ENCODE results near the gene DNAJC18.

Gene DNAJC18

GRCh38 chr5:139386050-139386438 is 53.3 kb downstream of the DNAJC18 start:
- no peak for DNase-seq

- peak; percentile 63 for DNase-seq
Observed at GRCh38 chr5:139385061-139386049, 54.0 kb downstream of the DNAJC18 start.

GRCh38 chr5:139384591-139385051 is 54.7 kb downstream of the DNAJC18 start:
- DNase-seq = peak; percentile 53

GRCh38 chr5:139383993-139384590 is 55.2 kb downstream of the DNAJC18 start:
- DNase-seq = peak; percentile 39

GRCh38 chr5:139383275-139383992 is 55.9 kb downstream of the DNAJC18 start, which contains the start of gene SLC23A1:
Gene SLC23A1, minus strand, starts transcription at chr5:139383297. Its CDS starts 44 bp downstream, at chr5:139383253.
- DNase-seq = peak; percentile 58

- DNase-seq = peak; percentile 44
Observed at GRCh38 chr5:139382807-139383206, 56.5 kb downstream of the DNAJC18 start.

- DNase-seq = peak; percentile 53
Observed at GRCh38 chr5:139381837-139382761, 57.2 kb downstream of the DNAJC18 start.

GRCh38 chr5:139379626-139380449 is 59.5 kb downstream of the DNAJC18 start:
- peak; percentile 46 for DNase-seq

GRCh38 chr5:139378941-139379361 is 60.4 kb downstream of the DNAJC18 start:
- DNase-seq = peak; percentile 57

GRCh38 chr5:139378101-139378825 is 61.1 kb downstream of the DNAJC18 start:
- peak; percentile 56 for DNase-seq

GRCh38 chr5:139377226-139377625 is 62.1 kb downstream of the DNAJC18 start:
- DNase-seq = peak; percentile 42

- peak; percentile 14 for DNase-seq
Observed at GRCh38 chr5:139376364-139376763, 63.0 kb downstream of the DNAJC18 start.

GRCh38 chr5:139374909-139375308 is 64.4 kb downstream of the DNAJC18 start:
- DNase-seq = no peak

GRCh38 chr5:139371482-139372435 is 67.6 kb downstream of the DNAJC18 start:
- DNase-seq = peak; percentile 13

- DNase-seq = no peak
Observed at GRCh38 chr5:139369181-139369580, 70.1 kb downstream of the DNAJC18 start.

GRCh38 chr5:139368613-139369012 is 70.7 kb downstream of the DNAJC18 start:
- DNase-seq = no peak

GRCh38 chr5:139364466-139364865 is 74.9 kb downstream of the DNAJC18 start:
- no peak for DNase-seq

- no peak for DNase-seq
Observed at GRCh38 chr5:139363937-139364336, 75.4 kb downstream of the DNAJC18 start.

GRCh38 chr5:139361835-139362429 is 77.4 kb downstream of the DNAJC18 start:
- DNase-seq = no peak
